DOHH2 (cell line): ENCODE measurements around the gene CFAP157.

Source experiments
- H3F3A ChIP-seq: fragments of 200-600 bp; sonication (generic), shearing (Covaris generic); 2 replicates; pipeline ENCODE4 v1.6.0; 2016; ENCODE audit warnings: antibody characterized with exemption, mild to moderate bottlenecking; ENCODE audit not compliant: control insufficient read depth, insufficient read depth
- H3K27ac ChIP-seq: fragments of 200-600 bp; sonication (generic); 2 replicates; pipeline ENCODE4 v1.5.1; 2014; ENCODE audit warnings: low read depth, mild to moderate bottlenecking, low read length, moderate library complexity
- H3K27me3 ChIP-seq: fragments of 200-600 bp; sonication (generic); 2 replicates; pipeline ENCODE4 v1.6.1; 2014; ENCODE audit warnings: mild to moderate bottlenecking, low read length, mixed read lengths; ENCODE audit not compliant: control insufficient read depth
- H3K36me3 ChIP-seq: fragments of 200-600 bp; sonication (generic); 2 replicates; pipeline ENCODE4 v1.6.1; 2014; ENCODE audit warnings: mild to moderate bottlenecking, low read length, moderate library complexity, mixed read lengths; ENCODE audit not compliant: control insufficient read depth
- H3K4me1 ChIP-seq: fragments of 200-600 bp; sonication (generic); 2 replicates; pipeline ENCODE4 v1.6.1; 2014; ENCODE audit warnings: mild to moderate bottlenecking, low read length, mixed read lengths; ENCODE audit not compliant: control insufficient read depth
- H3K4me2 ChIP-seq: fragments of 200-600 bp; sonication (generic); 2 replicates; pipeline ENCODE4 v1.6.0; 2014; ENCODE audit warnings: mild to moderate bottlenecking, low read length, moderate library complexity
- H3K4me3 ChIP-seq: fragments of 200-600 bp; sonication (generic); 2 replicates; pipeline ENCODE4 v1.5.1; 2014; ENCODE audit warnings: mild to moderate bottlenecking, low read length, mixed read lengths
- H3K79me2 ChIP-seq: fragments of 200-600 bp; sonication (generic); 2 replicates; pipeline ENCODE4 v1.6.1; 2014; ENCODE audit warnings: mild to moderate bottlenecking, low read length, mixed read lengths; ENCODE audit not compliant: control insufficient read depth
- H3K9me2 ChIP-seq: fragments of 200-600 bp; sonication (generic); replicated peaks from 2 replicates; pipeline ENCODE4 v1.6.1; 2014; ENCODE audit warnings: mild to moderate bottlenecking, low read length, mixed read lengths; ENCODE audit not compliant: control insufficient read depth
- H3K9me3 ChIP-seq: fragments of 200-600 bp; sonication (generic); 2 replicates; pipeline ENCODE4 v1.6.1; 2014; ENCODE audit warnings: antibody characterized with exemption, low read length, mixed read lengths; ENCODE audit not compliant: control insufficient read depth, insufficient read depth
- H4K20me1 ChIP-seq: fragments of 200-600 bp; sonication (generic); 2 replicates; pipeline ENCODE4 v1.6.0; 2014; ENCODE audit warnings: low read depth, mild to moderate bottlenecking, antibody characterized with exemption, low read length, moderate library complexity; ENCODE audit not compliant: control insufficient read depth, insufficient read depth
- CTCF ChIP-seq: fragments of 200-600 bp; sonication (generic); IDR thresholded peaks from one replicate; pipeline ENCODE4 v1.5.1; 2014; ENCODE audit warnings: antibody characterized with exemption, mild to moderate bottlenecking, low read depth, low read length; ENCODE audit not compliant: poor library complexity, severe bottlenecking
- EZH2phosphoT487 ChIP-seq: fragments of 200-600 bp; sonication (generic); IDR thresholded peaks from 2 replicates; pipeline ENCODE4 v1.6.1; 2017; ENCODE audit warnings: borderline replicate concordance, mild to moderate bottlenecking, antibody characterized with exemption, low read length, moderate library complexity, mixed read lengths

CFAP157 gene

GRCh38 chr9:127744398-127745110, 37.8 kb downstream of the CFAP157 start:
- H3K79me2 ChIP-seq = no peaks in the 10 kb centered on the region
- H4K20me1 ChIP-seq = no peaks in the 10 kb centered on the region
- TF ChIP-seq EZH2phosphoT487 = no peak
- TF ChIP-seq CTCF = no peak
- peaks cover 33% of the 10 kb centered on the region for H3K36me3 ChIP-seq
- H3K27ac ChIP-seq = no peak overlapping the region
- H3K4me2 ChIP-seq = no peak overlapping the region
- no peaks in the 10 kb centered on the region for H3K9me3 ChIP-seq
- H3K9me2 ChIP-seq = no peaks in the 10 kb centered on the region
- no peaks in the 10 kb centered on the region for H3K27me3 ChIP-seq
- no peaks in the 10 kb centered on the region for H3K4me1 ChIP-seq
- no peaks in the 10 kb centered on the region for H3F3A ChIP-seq
- no peak overlapping the region for H3K4me3 ChIP-seq

- TF ChIP-seq CTCF = no peak
- TF ChIP-seq EZH2phosphoT487 = no peak
- no peaks in the 10 kb centered on the region for H3K79me2 ChIP-seq
- H3K27me3 ChIP-seq = no peaks in the 10 kb centered on the region
- no peak overlapping the region for H3K4me2 ChIP-seq
- H3K9me2 ChIP-seq = no peaks in the 10 kb centered on the region
- H3K9me3 ChIP-seq = no peaks in the 10 kb centered on the region
- peaks cover 48% of the 10 kb centered on the region for H3K36me3 ChIP-seq
- no peaks in the 10 kb centered on the region for H3K4me1 ChIP-seq
- no peak overlapping the region for H3K27ac ChIP-seq
- H3F3A ChIP-seq = no peaks in the 10 kb centered on the region
- no peak overlapping the region for H3K4me3 ChIP-seq
- H4K20me1 ChIP-seq = no peaks in the 10 kb centered on the region
These were observed 40.3 kb downstream of the CFAP157 start for GRCh38 chr9:127746959-127747569.

GRCh38 chr9:127749090-127749787, 42.5 kb downstream of the CFAP157 start:
- peaks cover 43% of the 10 kb centered on the region for H3K36me3 ChIP-seq
- no peaks in the 10 kb centered on the region for H3K27me3 ChIP-seq
- no peak overlapping the region for H3K27ac ChIP-seq
- no peaks in the 10 kb centered on the region for H3F3A ChIP-seq
- TF ChIP-seq CTCF (no peak), EZH2phosphoT487 (no peak)
- H3K79me2 ChIP-seq = no peaks in the 10 kb centered on the region
- H4K20me1 ChIP-seq = no peaks in the 10 kb centered on the region
- no peak overlapping the region for H3K4me3 ChIP-seq
- H3K4me1 ChIP-seq = no peaks in the 10 kb centered on the region
- H3K4me2 ChIP-seq = no peak overlapping the region
- no peaks in the 10 kb centered on the region for H3K9me2 ChIP-seq
- H3K9me3 ChIP-seq = no peaks in the 10 kb centered on the region
